Cardiac ventricle fibroblast (primary cell): ENCODE measurements around the gene DICER1. TPM values are rescaled to one million over a fixed set of nuclear protein-coding genes. Genes with fewer than 3 reads are reported as not detected.

ENCODE experiments used
- total RNA-seq: library from RNA; depleted of rRNA; stranded (reverse); fragments of >200 nt; gene quantifications from 2 replicates; pipeline ENCODE4 v1.2.3, GENCODE V29; 2015

DICER1 gene
- total RNA-seq: 16.2 and 18.3 TPM in 2 replicates

DNA sequence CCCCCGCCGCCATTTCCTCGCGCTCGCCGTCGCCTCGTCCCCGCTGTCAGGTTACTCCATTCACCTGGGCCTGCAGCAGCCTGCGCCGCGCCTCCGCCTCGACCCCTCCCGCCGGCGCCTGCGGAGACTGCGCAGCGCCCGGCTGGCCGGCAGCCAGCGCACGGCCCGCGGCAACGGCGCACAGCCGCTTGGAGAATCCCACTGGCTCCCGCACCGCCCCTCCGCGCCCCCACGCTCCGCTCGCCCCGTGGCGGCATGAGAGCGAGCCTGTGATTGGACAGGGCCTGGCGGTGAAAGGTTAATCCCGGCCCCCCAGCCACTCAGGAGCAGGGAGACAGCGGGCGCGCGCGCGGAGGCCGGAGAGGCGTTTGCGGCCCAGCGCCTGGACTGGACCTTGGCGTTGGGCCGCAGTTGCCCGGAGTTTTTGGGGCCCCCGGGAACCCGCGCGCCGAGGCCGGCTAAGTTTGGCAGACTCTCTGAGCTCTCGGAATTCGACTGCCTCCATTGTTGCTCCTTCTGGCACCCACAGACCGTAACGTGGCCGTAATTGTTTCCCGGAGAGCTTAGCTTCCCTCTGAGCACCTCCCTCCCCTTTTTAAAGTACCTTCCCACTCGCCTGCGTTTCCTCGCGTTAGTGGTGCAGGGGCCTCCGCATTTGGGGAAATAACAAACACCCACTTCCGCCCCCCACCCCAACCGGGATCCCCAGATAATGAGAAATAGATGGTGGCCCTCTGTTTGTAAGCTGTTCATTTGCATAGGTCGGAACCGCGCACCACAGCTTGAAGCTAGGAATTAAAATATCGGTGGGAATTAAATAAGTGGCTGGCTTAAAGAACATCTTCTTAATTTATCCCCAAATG, at the start of gene DICER1:
Gene DICER1 (minus strand): TSS at position 203 of the 863 bp plus-strand sequence. CDS start 24,071 bp downstream, outside the sequence.

Other genes with a start within 250 kb of the DICER1 start
- 1.6 and 5.1 TPM in 2 replicates for gene CLMN, start 162.4 kb upstream of the DICER1 start, total RNA-seq